IMR-90 (cell line): ENCODE results near the gene SPATA9. TPM values are rescaled to one million over a fixed set of nuclear protein-coding genes. Genes with fewer than 3 reads are reported as not detected.

Source experiments
- ATAC-seq: fragments of 200-7000 bp; cut with Tn5 transposase; 2 replicates; pipeline ENCODE4 v1.9.1; 2020; ENCODE audit warnings: low read depth, mild to moderate bottlenecking, moderate library complexity
- BruUV-seq: library from RNA; stranded (reverse); fragments of 400-500 nt; replicated peaks from 2 replicates; lab custom pipeline; 2021; lab: Mats Ljungman, UMichigan
- CTCF ChIA-PET: fragments of 300-600 bp; formaldehyde crosslinking; extraction: SDS; loops from one replicate; lab custom pipeline; 2021; ENCODE audit warnings: antibody characterized with exemption; lab: Yijun Ruan, JAX
- POLR2A ChIA-PET: fragments of 300-600 bp; sonication (Branson Sonifier 250); formaldehyde crosslinking; loops from one replicate; lab custom pipeline; 2022; ENCODE audit warnings: antibody characterized with exemption; ENCODE audit not compliant: unreplicated experiment; lab: Charles Lee
- DNase-seq: peaks from one replicate; pipeline ENCODE4 v3.0.0; 2013
- H2AFZ ChIP-seq: replicated peaks from 2 replicates; pipeline ENCODE3; 2013; ENCODE audit warnings: low read length, mild to moderate bottlenecking; ENCODE audit not compliant: poor library complexity
- H2AK5ac ChIP-seq: 2 replicates; pipeline ENCODE4 v1.6.1; 2013; ENCODE audit warnings: low read depth, low read length, inconsistent platforms
- H2AK9ac ChIP-seq: replicated peaks from 2 replicates; pipeline ENCODE3; 2013; ENCODE audit warnings: mild to moderate bottlenecking, low read depth, low read length, moderate library complexity; ENCODE audit not compliant: poor library complexity
- H2BK120ac ChIP-seq: 2 replicates; pipeline ENCODE4 v1.6.1; 2013; ENCODE audit warnings: low read depth, low read length, inconsistent platforms
- H2BK15ac ChIP-seq: 3 replicates; pipeline ENCODE4 v1.6.1; 2013; ENCODE audit warnings: low read depth, low read length, inconsistent platforms
- H2BK20ac ChIP-seq: 2 replicates; pipeline ENCODE4 v1.6.1; 2013; ENCODE audit warnings: low read depth, mild to moderate bottlenecking, inconsistent platforms, low read length, moderate library complexity
- H2BK5ac ChIP-seq: 2 replicates; pipeline ENCODE4 v1.6.1; 2013; ENCODE audit warnings: mild to moderate bottlenecking, low read depth, low read length, inconsistent platforms; ENCODE audit not compliant: poor library complexity, severe bottlenecking
- H3K14ac ChIP-seq: replicated peaks from 2 replicates; pipeline ENCODE4 v1.6.1; 2013; ENCODE audit warnings: low read depth, low read length, inconsistent platforms
- H3K18ac ChIP-seq: 2 replicates; pipeline ENCODE4 v1.6.1; 2013; ENCODE audit warnings: low read depth, low read length, control low read depth
- H3K23ac ChIP-seq: 2 replicates; pipeline ENCODE4 v1.6.1; 2013; ENCODE audit warnings: low read depth, low read length, inconsistent platforms
- H3K27ac ChIP-seq: 2 replicates; pipeline ENCODE4 v1.5.1; 2013; ENCODE audit warnings: mild to moderate bottlenecking, control low read depth, low read length; ENCODE audit not compliant: insufficient read depth
- H3K27me3 ChIP-seq: 2 replicates; pipeline ENCODE4 v1.6.1; 2013; ENCODE audit warnings: low read length; ENCODE audit not compliant: control insufficient read depth, insufficient read depth
- H3K36me3 ChIP-seq: 2 replicates; pipeline ENCODE4 v1.6.1; 2013; ENCODE audit warnings: low read length, mixed read lengths; ENCODE audit not compliant: control insufficient read depth, insufficient read depth
- H3K4ac ChIP-seq: 2 replicates; pipeline ENCODE4 v1.6.1; 2013; ENCODE audit warnings: low read depth, low read length, inconsistent platforms
- H3K4me1 ChIP-seq: 2 replicates; pipeline ENCODE4 v1.6.1; 2013; ENCODE audit warnings: low read length, mixed read lengths; ENCODE audit not compliant: control insufficient read depth, insufficient read depth
- H3K4me2 ChIP-seq: 2 replicates; pipeline ENCODE4 v1.6.1; 2013; ENCODE audit warnings: low read depth, mild to moderate bottlenecking, control low read depth, low read length, moderate library complexity
- H3K4me3 ChIP-seq: 2 replicates; pipeline ENCODE4 v1.5.1; 2013; ENCODE audit warnings: low read depth, mild to moderate bottlenecking, control low read depth, low read length, moderate library complexity; ENCODE audit not compliant: insufficient read depth
- H3K56ac ChIP-seq: 2 replicates; pipeline ENCODE4 v1.6.1; 2013; ENCODE audit warnings: low read length, inconsistent platforms; ENCODE audit not compliant: insufficient read depth; ENCODE audit errors: extremely low read depth
- H3K79me1 ChIP-seq, 2 experiments: 2 replicates each; pipeline ENCODE4 v1.6.1; 2013; ENCODE audit warnings: low read length in 2 of 2, inconsistent platforms in 1 of 2, low read depth in 1 of 2
- H3K9ac ChIP-seq: 2 replicates; pipeline ENCODE4 v1.6.1; 2013; ENCODE audit warnings: low read depth, low read length, control low read depth
- H3K9me1 ChIP-seq: 2 replicates; pipeline ENCODE4 v1.6.1; 2013; ENCODE audit warnings: low read length, inconsistent platforms; ENCODE audit not compliant: insufficient read depth
- H3K9me3 ChIP-seq: 2 replicates; pipeline ENCODE4 v1.6.1; 2013; ENCODE audit warnings: low read length; ENCODE audit not compliant: control insufficient read depth, insufficient read depth
- H4K20me1 ChIP-seq: 2 replicates; pipeline ENCODE4 v1.6.1; 2013; ENCODE audit warnings: low read length, inconsistent platforms; ENCODE audit not compliant: insufficient read depth
- H4K5ac ChIP-seq: 2 replicates; pipeline ENCODE4 v1.6.1; 2013; ENCODE audit warnings: mild to moderate bottlenecking, low read depth, low read length, control low read depth
- H4K8ac ChIP-seq, 2 experiments: 2 replicates each; pipeline ENCODE4 v1.6.1; 2013; ENCODE audit warnings: low read depth in 2 of 2, low read length in 2 of 2, control low read depth in 1 of 2, inconsistent platforms in 1 of 2
- H4K91ac ChIP-seq: 2 replicates; pipeline ENCODE4 v1.6.1; 2013; ENCODE audit warnings: low read depth, low read length, inconsistent platforms; ENCODE audit not compliant: insufficient read depth
- BHLHE40 ChIP-seq: fragments of 150-350 bp; IDR thresholded peaks from 2 replicates; pipeline ENCODE4 v1.6.1; 2016; ENCODE audit warnings: mild to moderate bottlenecking, low read depth, low read length
- CEBPB ChIP-seq: IDR thresholded peaks from 2 replicates; pipeline ENCODE4 v1.6.1; 2012; ENCODE audit warnings: low read depth, low read length, improper control_type of control experiment
- CHD1 ChIP-seq: IDR thresholded peaks from 2 replicates; pipeline ENCODE4 v1.6.1; 2012; ENCODE audit warnings: low read depth, low read length, improper control_type of control experiment
- CTCF ChIP-seq: conservative IDR thresholded peaks from 2 replicates; pipeline ENCODE4 v1.5.1; 2012; ENCODE audit warnings: mild to moderate bottlenecking, low read depth, low read length, improper control_type of control experiment
- FOS ChIP-seq: fragments of 150-350 bp; IDR thresholded peaks from 2 replicates; pipeline ENCODE4 v1.6.1; 2016; ENCODE audit warnings: low read depth, low read length
- MAZ ChIP-seq: IDR thresholded peaks from 2 replicates; pipeline ENCODE4 v1.6.1; 2012; ENCODE audit warnings: low read depth, mild to moderate bottlenecking, low read length, improper control_type of control experiment, moderate library complexity, borderline replicate concordance
- MXI1 ChIP-seq: IDR thresholded peaks from 2 replicates; pipeline ENCODE4 v1.6.1; 2012; ENCODE audit warnings: low read depth, mild to moderate bottlenecking, low read length, moderate library complexity, borderline replicate concordance
- POLR2A ChIP-seq: IDR thresholded peaks from 2 replicates; pipeline ENCODE4 v1.6.1; 2012; ENCODE audit warnings: mild to moderate bottlenecking, low read depth, low read length
- RAD21 ChIP-seq: IDR thresholded peaks from 2 replicates; pipeline ENCODE4 v1.6.1; 2012; ENCODE audit warnings: low read length, improper control_type of control experiment
- RFX5 ChIP-seq: IDR thresholded peaks from 2 replicates; pipeline ENCODE4 v1.8.0; 2012; ENCODE audit warnings: low read depth, mild to moderate bottlenecking, low read length, moderate library complexity
- WGBS, 2 experiments: methylation state at CpG; one replicate each; pipeline versions ENCODE4 v1.1.5 to v1.1.7; 2013; ENCODE audit warnings: missing lambda C conversion rate in 2 of 2; ENCODE audit not compliant: insufficient read length in 1 of 2; ENCODE audit errors: extremely low coverage in 2 of 2; 5-methylcytosine and 5-hydroxymethylcytosine counted together
- dilution Hi-C: fragments of 300-500 bp; cut with HindIII; formaldehyde crosslinking; loops from one replicate; pipeline ENCODE4 v1.14.3; 2018; ENCODE audit warnings: low sequenced_read_pairs; ENCODE audit not compliant: unreplicated experiment
- in situ Hi-C: fragments of 300-500 bp; cut with MboI; formaldehyde crosslinking; loops from 3 replicates; pipeline ENCODE4 v1.14.3; 2019; ENCODE audit warnings: low sequenced_read_pairs, inconsistent platforms, mixed read lengths
- intact Hi-C: fragments of 100-400 bp; cut with micrococcal nuclease; formaldehyde crosslinking; loops from 2 replicates; pipeline ENCODE4 v1.10.0; 2022
- polyA plus RNA-seq, 3 experiments: library from polyadenylated mRNA; depleted of rRNA; stranded (reverse); fragments of >200 nt; gene quantifications; 2 replicates each; pipeline ENCODE4 v1.2.3, GENCODE V29; 2012; ENCODE audit warnings: low replicate concordance in 1 of 3
- total RNA-seq: library from RNA; depleted of rRNA; stranded (reverse); fragments of >200 nt; gene quantifications from 2 replicates; pipeline ENCODE4 v1.2.3, GENCODE V29; 2012
- TF ChIP-seq, protein P1 (sequence below): fragments of 150-350 bp; IDR thresholded peaks from 2 replicates; pipeline ENCODE4 v1.6.1; 2016; ENCODE audit warnings: low read depth, mild to moderate bottlenecking, low read length, moderate library complexity, borderline replicate concordance
- TF ChIP-seq, protein P2 (sequence below): fragments of 150-350 bp; IDR thresholded peaks from 2 replicates; pipeline ENCODE4 v1.6.1; 2017; ENCODE audit warnings: mild to moderate bottlenecking, antibody characterized with exemption, low read length, low read depth

Gene SPATA9
- total and polyA plus RNA-seq, 2 of the 4 experiments (the other 2 are of a cell fraction): 0.72 to 0.86 TPM

DNA sequence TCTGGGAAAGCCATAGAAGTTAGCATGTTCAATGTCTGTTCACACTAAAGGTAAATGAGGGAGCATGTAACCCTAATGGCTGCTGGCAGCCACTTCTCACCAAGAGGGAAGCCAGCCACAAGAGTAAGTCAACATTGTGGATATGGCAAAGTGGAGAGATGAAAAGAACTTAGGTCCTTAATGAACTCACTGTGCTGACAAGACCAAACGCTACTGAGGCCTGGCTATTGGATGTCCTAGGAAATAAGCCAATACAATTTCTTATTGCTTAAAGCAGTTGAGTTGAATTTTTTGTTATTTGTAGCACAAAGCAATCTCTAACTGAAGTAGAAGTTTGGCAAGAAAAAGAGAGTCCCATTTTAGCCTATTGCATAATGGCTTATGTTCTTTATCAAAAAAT, 56.1 kb downstream of the SPATA9 start (continued):
- TF ChIP-seq, protein P1, sequence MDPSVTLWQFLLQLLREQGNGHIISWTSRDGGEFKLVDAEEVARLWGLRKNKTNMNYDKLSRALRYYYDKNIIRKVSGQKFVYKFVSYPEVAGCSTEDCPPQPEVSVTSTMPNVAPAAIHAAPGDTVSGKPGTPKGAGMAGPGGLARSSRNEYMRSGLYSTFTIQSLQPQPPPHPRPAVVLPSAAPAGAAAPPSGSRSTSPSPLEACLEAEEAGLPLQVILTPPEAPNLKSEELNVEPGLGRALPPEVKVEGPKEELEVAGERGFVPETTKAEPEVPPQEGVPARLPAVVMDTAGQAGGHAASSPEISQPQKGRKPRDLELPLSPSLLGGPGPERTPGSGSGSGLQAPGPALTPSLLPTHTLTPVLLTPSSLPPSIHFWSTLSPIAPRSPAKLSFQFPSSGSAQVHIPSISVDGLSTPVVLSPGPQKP: no peak
- TF ChIP-seq CHD1: no peak
- no peak for TF ChIP-seq BHLHE40
- no peak for TF ChIP-seq MAZ

DNA sequence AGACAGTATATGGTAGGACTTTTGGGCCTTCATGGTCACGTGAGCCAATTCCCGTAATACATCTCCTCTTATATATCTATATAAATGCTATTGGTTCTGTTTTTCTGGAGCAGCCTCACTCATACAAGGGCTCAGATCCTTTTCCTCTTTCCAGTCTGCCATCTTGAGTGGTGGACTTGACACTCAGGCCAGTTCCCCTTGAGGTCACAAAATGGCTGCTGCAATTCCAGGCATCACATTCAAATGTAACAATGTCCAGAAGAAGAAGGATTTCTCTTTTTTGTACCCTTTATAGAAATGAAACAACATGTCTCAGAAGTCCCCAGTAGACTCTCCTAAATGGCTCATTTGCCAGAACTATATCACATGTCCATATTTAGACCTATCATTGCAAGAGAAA, 58.4 kb downstream of the SPATA9 start:
- H2BK120ac ChIP-seq: no peak overlapping the region; the same call in 1 of the 2 replicates
- H3K4ac ChIP-seq: no peak overlapping the region
- H3K79me1 ChIP-seq: no peaks in the 10 kb centered on the region
- ChIA-PET CTCF (no interaction called here), POLR2A (no interaction called here)
- no peaks in the 10 kb centered on the region for H3K36me3 ChIP-seq
- no peaks in the 10 kb centered on the region for H3K9me3 ChIP-seq
- no peak overlapping the region for H3K23ac ChIP-seq
- H2BK20ac ChIP-seq: no peak overlapping the region
- H4K8ac ChIP-seq: no peak overlapping the region
- no peak overlapping the region for H3K18ac ChIP-seq
- no peaks in the 10 kb centered on the region for H4K20me1 ChIP-seq
- no peak for ATAC-seq
- H2AK5ac ChIP-seq: no peak overlapping the region
- BruUV-seq: no TSS peak
- H3K4me3 ChIP-seq: no peak overlapping the region
- TF ChIP-seq CTCF (no peak), FOS (no peak), RAD21 (no peak), MXI1 (no peak), RFX5 (no peak), BHLHE40 (no peak), MAZ (no peak), CEBPB (no peak), POLR2A (no peak)
- TF ChIP-seq, protein P2, sequence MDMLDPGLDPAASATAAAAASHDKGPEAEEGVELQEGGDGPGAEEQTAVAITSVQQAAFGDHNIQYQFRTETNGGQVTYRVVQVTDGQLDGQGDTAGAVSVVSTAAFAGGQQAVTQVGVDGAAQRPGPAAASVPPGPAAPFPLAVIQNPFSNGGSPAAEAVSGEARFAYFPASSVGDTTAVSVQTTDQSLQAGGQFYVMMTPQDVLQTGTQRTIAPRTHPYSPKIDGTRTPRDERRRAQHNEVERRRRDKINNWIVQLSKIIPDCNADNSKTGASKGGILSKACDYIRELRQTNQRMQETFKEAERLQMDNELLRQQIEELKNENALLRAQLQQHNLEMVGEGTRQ: no peak
- in situ Hi-C loops (no loop called here), dilution Hi-C loops (no loop called here), intact Hi-C loops (no loop called here)
- H3K4me1 ChIP-seq: peaks cover 13% of the 10 kb centered on the region
- H3K14ac ChIP-seq: no peak overlapping the region
- H3K9me1 ChIP-seq: no peaks in the 10 kb centered on the region
- H4K91ac ChIP-seq: no peak overlapping the region
- DNase-seq: no peak
- H3K56ac ChIP-seq: no peak overlapping the region
- H3K27me3 ChIP-seq: no peaks in the 10 kb centered on the region
- H2AK9ac ChIP-seq: no peak overlapping the region
- H3K27ac ChIP-seq: no peak overlapping the region
- no peak overlapping the region for H4K5ac ChIP-seq
- H2BK5ac ChIP-seq: no peak overlapping the region
- H2AFZ ChIP-seq: no peak overlapping the region
- WGBS, 2 experiments: no CpG with 5 or more reads among the region's 2 CpGs
- no peak overlapping the region for H3K4me2 ChIP-seq
- no peak overlapping the region for H3K9ac ChIP-seq
- H2BK15ac ChIP-seq: no peak overlapping the region
